Measurements from ENCODE around the gene ENPP1.
A peak's percentile ranks its signal among the peaks of the same experiment; 100 is the strongest.

ENPP1 gene

GRCh38 chr6:131807644-131808459, at the start of gene ENPP1:
ENPP1 (plus strand) TSS chr6:131808020; CDS start chr6:131808036, 16 bp downstream.
- Histone ChIP-seq H3F3A (ENCODE audit: insufficient read depth, low read length) (no peaks in the 10 kb centered on the region), H3K27ac (ENCODE audit: low read depth, low read length, poor library complexity, severe bottlenecking) (no peak within 1 kb of the TSS), H3K27me3 (ENCODE audit: insufficient read depth, low read length) (no peaks in the 10 kb centered on the region), H3K4me2 (ENCODE audit: low read length) (peak within 1 kb of the TSS; percentile 92), H3K4me1 (ENCODE audit: insufficient read depth, low read length, severe bottlenecking) (peaks cover 11% of the 10 kb centered on the region), H3K9ac (ENCODE audit: low read length) (peak within 1 kb of the TSS; percentile 10; the same call in 1 of the 2 replicates), H2AFZ (ENCODE audit: low read length) (no peak within 1 kb of the TSS), H3K9me2 (ENCODE audit: low read depth, low read length) (no peaks in the 10 kb centered on the region), H3K79me2 (ENCODE audit: insufficient read depth, low read length) (no peaks in the 10 kb centered on the region), H4K20me1 (ENCODE audit: insufficient read depth, low read length) (no peaks in the 10 kb centered on the region), H3K4me3 (ENCODE audit: low read depth, low read length, poor library complexity, severe bottlenecking) (peak within 1 kb of the TSS; percentile 64), H3K9me3 (ENCODE audit: low read length) (no peaks in the 10 kb centered on the region), H3K36me3 (ENCODE audit: insufficient read depth, low read length) (no peaks in the 10 kb centered on the region)
- TF ChIP-seq CTCF (IDR thresholded peaks at IDR 0.05; ENCODE audit: low read length) = no peak
- TF ChIP-seq EZH2 (IDR thresholded peaks at IDR 0.05; ENCODE audit: borderline replicate concordance, low read length) = no peak

- Histone ChIP-seq H3K4me3 (ENCODE audit: low read depth, low read length, poor library complexity, severe bottlenecking) (no peak overlapping the region), H3K4me1 (ENCODE audit: insufficient read depth, low read length, severe bottlenecking) (no peaks in the 10 kb centered on the region), H3K27me3 (ENCODE audit: insufficient read depth, low read length) (no peaks in the 10 kb centered on the region), H3K9me3 (ENCODE audit: low read length) (no peaks in the 10 kb centered on the region), H3K79me2 (ENCODE audit: insufficient read depth, low read length) (no peaks in the 10 kb centered on the region), H2AFZ (ENCODE audit: low read length) (no peak overlapping the region), H3F3A (ENCODE audit: insufficient read depth, low read length) (no peaks in the 10 kb centered on the region), H3K9me2 (ENCODE audit: low read depth, low read length) (no peaks in the 10 kb centered on the region), H3K9ac (ENCODE audit: low read length) (no peak overlapping the region), H3K27ac (ENCODE audit: low read depth, low read length, poor library complexity, severe bottlenecking) (no peak overlapping the region), H4K20me1 (ENCODE audit: insufficient read depth, low read length) (no peaks in the 10 kb centered on the region), H3K4me2 (ENCODE audit: low read length) (no peak overlapping the region), H3K36me3 (ENCODE audit: insufficient read depth, low read length) (no peaks in the 10 kb centered on the region)
- TF ChIP-seq CTCF (IDR thresholded peaks at IDR 0.05; ENCODE audit: low read length) (no peak), EZH2 (IDR thresholded peaks at IDR 0.05; ENCODE audit: borderline replicate concordance, low read length) (no peak)
Measured at GRCh38 chr6:131758920-131759319, 48.9 kb upstream of the ENPP1 start.

GRCh38 chr6:131761060-131761761, 46.6 kb upstream of the ENPP1 start:
- Histone ChIP-seq H4K20me1 (ENCODE audit: insufficient read depth, low read length) (no peaks in the 10 kb centered on the region), H3K4me1 (ENCODE audit: insufficient read depth, low read length, severe bottlenecking) (no peaks in the 10 kb centered on the region), H2AFZ (ENCODE audit: low read length) (no peak overlapping the region), H3K27me3 (ENCODE audit: insufficient read depth, low read length) (no peaks in the 10 kb centered on the region), H3K4me3 (ENCODE audit: low read depth, low read length, poor library complexity, severe bottlenecking) (no peak overlapping the region), H3K27ac (ENCODE audit: low read depth, low read length, poor library complexity, severe bottlenecking) (no peak overlapping the region), H3K9me2 (ENCODE audit: low read depth, low read length) (no peaks in the 10 kb centered on the region), H3K36me3 (ENCODE audit: insufficient read depth, low read length) (no peaks in the 10 kb centered on the region), H3K9me3 (ENCODE audit: low read length) (no peaks in the 10 kb centered on the region), H3F3A (ENCODE audit: insufficient read depth, low read length) (no peaks in the 10 kb centered on the region), H3K9ac (ENCODE audit: low read length) (no peak overlapping the region), H3K4me2 (ENCODE audit: low read length) (no peak overlapping the region), H3K79me2 (ENCODE audit: insufficient read depth, low read length) (no peaks in the 10 kb centered on the region)
- TF ChIP-seq EZH2 (IDR thresholded peaks at IDR 0.05; ENCODE audit: borderline replicate concordance, low read length) = no peak
- TF ChIP-seq CTCF (IDR thresholded peaks at IDR 0.05; ENCODE audit: low read length) = no peak

Data from OCI-LY1 (cell line).